Mesendoderm (in vitro differentiated cells): ENCODE results near the gene SHC3.
A peak's percentile ranks its signal among the peaks of the same experiment; 100 is the strongest.

Experiments
- DNase-seq: peaks from one replicate; pipeline ENCODE4 v3.0.0; 2013
- H2AK5ac ChIP-seq: 2 replicates; pipeline ENCODE4 v1.6.1; 2013; ENCODE audit warnings: low read length, inconsistent platforms
- H2BK120ac ChIP-seq: 2 replicates; pipeline ENCODE4 v1.6.1; 2013; ENCODE audit warnings: low read depth, mild to moderate bottlenecking, low read length, moderate library complexity, mixed read lengths
- H2BK15ac ChIP-seq: replicated peaks from 2 replicates; pipeline ENCODE4 v1.6.1; 2013; ENCODE audit warnings: low read depth, mild to moderate bottlenecking, moderate library complexity
- H2BK5ac ChIP-seq: 2 replicates; pipeline ENCODE4 v1.6.1; 2013; ENCODE audit warnings: low read length, inconsistent platforms
- H3K18ac ChIP-seq: 2 replicates; pipeline ENCODE4 v1.6.1; 2013; ENCODE audit warnings: mild to moderate bottlenecking, low read length, mixed read lengths
- H3K23ac ChIP-seq: one replicate; pipeline ENCODE4 v1.6.1; 2013; ENCODE audit warnings: low read length
- H3K27ac ChIP-seq: 2 replicates; pipeline ENCODE4 v1.5.1; 2013; ENCODE audit warnings: low read depth, mild to moderate bottlenecking, inconsistent platforms, low read length, moderate library complexity
- H3K27me3 ChIP-seq: 2 replicates; pipeline ENCODE4 v1.6.1; 2013; ENCODE audit warnings: low read length, control low read depth, mild to moderate bottlenecking, inconsistent platforms; ENCODE audit not compliant: insufficient read depth, poor library complexity
- H3K36me3 ChIP-seq: 2 replicates; pipeline ENCODE4 v1.6.1; 2013; ENCODE audit warnings: low read length, inconsistent platforms; ENCODE audit not compliant: control insufficient read depth, insufficient read depth
- H3K4ac ChIP-seq: one replicate; pipeline ENCODE4 v1.6.1; 2013; ENCODE audit warnings: low read depth, mild to moderate bottlenecking, low read length, moderate library complexity
- H3K4me1 ChIP-seq: 2 replicates; pipeline ENCODE4 v1.6.1; 2013; ENCODE audit warnings: low read depth, low read length, inconsistent platforms; ENCODE audit not compliant: control insufficient read depth
- H3K4me2 ChIP-seq: 2 replicates; pipeline ENCODE4 v1.6.1; 2013; ENCODE audit warnings: low read length
- H3K4me3 ChIP-seq: 2 replicates; pipeline ENCODE4 v1.5.1; 2013; ENCODE audit warnings: mild to moderate bottlenecking, low read length
- H3K56ac ChIP-seq: one replicate; pipeline ENCODE4 v1.6.1; 2013; ENCODE audit warnings: low read length
- H3K79me1 ChIP-seq: 2 replicates; pipeline ENCODE4 v1.6.1; 2013; ENCODE audit warnings: low read length, inconsistent platforms
- H3K79me2 ChIP-seq: 2 replicates; pipeline ENCODE4 v1.6.1; 2013; ENCODE audit warnings: mild to moderate bottlenecking, low read length; ENCODE audit not compliant: control insufficient read depth, insufficient read depth
- H3K9ac ChIP-seq: 2 replicates; pipeline ENCODE4 v1.6.1; 2013; ENCODE audit warnings: low read length, inconsistent platforms
- H4K5ac ChIP-seq: one replicate; pipeline ENCODE4 v1.6.1; 2013; ENCODE audit warnings: low read length
- H4K8ac ChIP-seq: one replicate; pipeline ENCODE4 v1.6.1; 2013; ENCODE audit warnings: low read depth, mild to moderate bottlenecking, control low read depth, low read length, moderate library complexity
- WGBS: extraction: QIAGEN DNeasy Blood & Tissue Kit; methylation state at CpG from one replicate; pipeline ENCODE4 v1.1.7; 2013; ENCODE audit warnings: low lambda C conversion rate, missing lambda C conversion rate; ENCODE audit not compliant: insufficient coverage; ENCODE audit errors: extremely low coverage; 5-methylcytosine and 5-hydroxymethylcytosine counted together

SHC3 gene

DNA sequence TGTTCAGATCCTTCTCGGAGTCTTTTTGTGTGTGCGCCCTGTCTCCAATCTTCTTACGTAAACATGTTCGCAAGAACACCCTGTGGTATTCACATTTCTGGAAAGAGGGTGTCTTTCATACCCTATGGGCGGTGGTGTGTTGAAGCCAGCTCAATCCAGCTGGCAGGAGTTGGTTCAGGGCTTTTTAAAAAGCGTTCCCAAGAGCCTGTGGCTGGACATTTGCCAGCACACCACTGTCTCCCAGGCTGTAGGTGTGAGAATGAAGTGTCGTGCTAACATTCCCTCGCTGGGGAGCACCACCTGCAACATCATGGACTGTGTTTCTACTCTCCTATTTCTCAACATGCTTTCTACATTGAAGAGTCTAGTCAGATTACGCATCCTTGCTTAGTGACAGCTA lies 135.6 kb downstream of the SHC3 start:
- Histone ChIP-seq H3K36me3 (no peaks in the 10 kb centered on the region), H3K79me1 (no peaks in the 10 kb centered on the region), H2BK120ac (no peak overlapping the region), H3K56ac (no peak overlapping the region), H3K18ac (no peak overlapping the region), H3K27me3 (no peaks in the 10 kb centered on the region), H3K27ac (no peak overlapping the region), H3K4ac (no peak overlapping the region), H3K4me2 (no peak overlapping the region), H4K5ac (no peak overlapping the region), H2BK5ac (no peak overlapping the region), H3K4me1 (no peaks in the 10 kb centered on the region), H2BK15ac (no peak overlapping the region), H3K9ac (no peak overlapping the region), H3K23ac (no peak overlapping the region), H3K79me2 (no peaks in the 10 kb centered on the region), H3K4me3 (no peak overlapping the region), H4K8ac (no peak overlapping the region), H2AK5ac (no peak overlapping the region)
- DNase-seq, result no peak
- WGBS, result no CpG with 5 or more reads among the region's 9 CpGs

DNA sequence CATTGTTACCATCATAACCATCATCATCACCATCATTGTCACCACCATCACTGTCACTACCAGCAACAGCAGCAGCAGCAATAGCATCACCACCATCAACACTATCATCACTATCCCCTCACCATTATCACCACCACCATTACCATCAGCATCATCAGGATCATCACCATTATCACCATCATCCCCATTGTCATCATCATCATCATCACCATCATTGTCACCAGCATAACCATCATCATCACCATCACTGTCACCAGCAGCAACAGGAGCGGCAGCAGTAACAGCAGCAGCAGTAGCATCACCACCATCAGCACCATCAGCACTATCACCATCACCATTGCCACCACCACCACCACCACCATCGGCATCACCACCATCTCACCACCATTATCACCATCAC lies 139.0 kb downstream of the SHC3 start:
- no CpG with 5 or more reads among the region's 2 CpGs for WGBS
- H2BK120ac ChIP-seq, result no peak overlapping the region

DNA sequence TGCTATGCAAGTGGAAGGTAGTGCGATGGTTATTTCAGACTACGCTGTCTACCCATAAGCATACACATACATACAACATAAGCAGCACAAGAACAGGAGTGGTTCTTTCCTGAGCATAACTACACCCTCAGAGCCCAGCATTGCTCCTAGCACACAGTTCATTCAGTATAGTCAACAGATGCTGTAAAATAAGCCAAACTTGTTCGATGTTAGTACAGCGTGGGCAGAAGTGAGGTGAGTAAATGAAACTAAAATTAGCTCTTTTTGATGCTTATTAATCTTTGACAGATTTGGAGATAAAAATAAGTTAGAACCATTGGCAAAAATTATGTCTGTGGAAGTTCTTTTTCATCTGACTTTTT lies 139.5 kb downstream of the SHC3 start:
- H3K27me3 ChIP-seq, result no peaks in the 10 kb centered on the region
- H2AK5ac ChIP-seq, result no peak overlapping the region
- H3K36me3 ChIP-seq, result no peaks in the 10 kb centered on the region
- no peaks in the 10 kb centered on the region for H3K79me1 ChIP-seq
- no peak for DNase-seq
- no peak overlapping the region for H3K18ac ChIP-seq
- no peak overlapping the region for H4K8ac ChIP-seq
- no peak overlapping the region for H2BK120ac ChIP-seq
- no peaks in the 10 kb centered on the region for H3K4me1 ChIP-seq
- H3K9ac ChIP-seq, result no peak overlapping the region
- H4K5ac ChIP-seq, result no peak overlapping the region
- H3K79me2 ChIP-seq, result no peaks in the 10 kb centered on the region
- H3K4me3 ChIP-seq, result no peak overlapping the region
- no peak overlapping the region for H3K4me2 ChIP-seq
- H3K27ac ChIP-seq, result no peak overlapping the region
- H3K4ac ChIP-seq, result no peak overlapping the region
- H3K23ac ChIP-seq, result no peak overlapping the region
- H2BK5ac ChIP-seq, result no peak overlapping the region
- no peak overlapping the region for H2BK15ac ChIP-seq
- no CpG with 5 or more reads among the region's 4 CpGs for WGBS
- no peak overlapping the region for H3K56ac ChIP-seq

More for the DNA sequence above, 139.0 kb downstream of the SHC3 start:
- no peak for DNase-seq
- H2AK5ac ChIP-seq, result no peak overlapping the region
- H3K4me1 ChIP-seq, result no peaks in the 10 kb centered on the region
- no peak overlapping the region for H2BK5ac ChIP-seq
- no peak overlapping the region for H3K18ac ChIP-seq
- H2BK15ac ChIP-seq, result no peak overlapping the region
- no peak overlapping the region for H3K4ac ChIP-seq
- H3K4me2 ChIP-seq, result no peak overlapping the region
- no peaks in the 10 kb centered on the region for H3K36me3 ChIP-seq
- H3K4me3 ChIP-seq, result no peak overlapping the region
- no peak overlapping the region for H3K27ac ChIP-seq
- no peak overlapping the region for H3K9ac ChIP-seq
- H3K56ac ChIP-seq, result no peak overlapping the region
- H3K23ac ChIP-seq, result peak overlapping the region; percentile 9
- H4K8ac ChIP-seq, result no peak overlapping the region
- no peaks in the 10 kb centered on the region for H3K27me3 ChIP-seq
- no peak overlapping the region for H4K5ac ChIP-seq
- no peaks in the 10 kb centered on the region for H3K79me2 ChIP-seq
- no peaks in the 10 kb centered on the region for H3K79me1 ChIP-seq

DNA sequence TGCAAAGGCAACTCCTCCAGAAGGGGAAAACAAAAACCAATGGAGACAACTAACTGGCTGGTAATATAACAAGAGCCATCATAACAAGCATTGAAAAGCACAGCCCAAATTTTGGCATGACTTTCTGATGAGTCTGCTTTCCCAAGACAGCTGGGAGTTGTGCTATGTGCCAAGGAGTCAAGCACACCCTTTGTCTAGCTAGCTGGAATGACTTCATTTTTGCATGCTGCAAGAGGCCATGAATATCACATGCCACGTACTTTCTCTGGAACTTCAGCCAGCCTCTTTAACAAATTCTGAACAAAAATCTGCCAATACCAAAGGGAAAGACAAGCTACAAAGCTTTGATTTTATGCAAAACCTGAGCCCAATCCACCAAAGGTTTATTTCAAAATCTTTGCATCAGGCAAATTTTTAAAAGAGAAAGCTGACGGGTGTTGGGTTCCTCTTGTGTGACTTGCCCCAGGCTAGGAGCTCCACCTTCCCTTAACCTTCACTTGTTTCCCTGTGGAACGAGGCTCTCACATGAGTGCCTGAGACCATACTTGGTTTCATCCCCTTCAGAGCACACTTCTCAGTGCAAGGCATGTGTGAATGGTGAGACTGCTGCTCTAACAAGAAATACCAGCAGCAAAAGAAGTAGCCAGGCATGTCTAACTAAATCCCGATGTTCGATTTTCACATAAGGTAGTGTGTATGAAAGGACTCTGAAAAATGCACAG lies 140.1 kb downstream of the SHC3 start:
- Histone ChIP-seq H3K79me1 (no peaks in the 10 kb centered on the region), H2BK5ac (no peak overlapping the region), H4K8ac (no peak overlapping the region), H2BK15ac (no peak overlapping the region), H3K4me3 (no peak overlapping the region), H3K18ac (no peak overlapping the region), H3K36me3 (no peaks in the 10 kb centered on the region), H2BK120ac (no peak overlapping the region), H3K27ac (no peak overlapping the region), H2AK5ac (no peak overlapping the region), H3K27me3 (no peaks in the 10 kb centered on the region), H3K56ac (no peak overlapping the region), H4K5ac (no peak overlapping the region), H3K9ac (no peak overlapping the region), H3K79me2 (no peaks in the 10 kb centered on the region), H3K4me2 (no peak overlapping the region), H3K4me1 (no peaks in the 10 kb centered on the region), H3K23ac (no peak overlapping the region), H3K4ac (no peak overlapping the region)
- DNase-seq, result no peak
- WGBS, result no CpG with 5 or more reads among the region's 5 CpGs

DNA sequence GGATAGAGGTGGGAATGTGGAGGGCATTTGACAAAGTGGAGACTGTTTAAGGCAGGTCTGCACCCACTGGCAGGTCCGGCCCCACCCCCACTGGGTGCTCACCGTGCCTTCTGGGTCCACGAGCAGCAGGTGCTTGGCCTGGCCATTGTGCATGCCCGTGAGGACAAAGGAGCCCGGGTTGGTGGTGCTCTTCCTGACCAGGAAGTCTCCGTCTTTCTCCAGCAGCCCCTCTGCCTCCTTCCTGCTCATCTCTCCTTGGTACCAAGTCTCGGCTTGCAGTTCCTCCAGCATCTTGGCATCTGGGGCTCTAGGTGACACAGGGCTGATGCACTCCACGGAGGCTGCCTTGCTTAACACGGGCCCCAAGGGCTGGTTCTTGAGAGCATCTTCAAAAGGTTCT lies 140.7 kb downstream of the SHC3 start:
- no peaks in the 10 kb centered on the region for H3K36me3 ChIP-seq
- no peak overlapping the region for H3K9ac ChIP-seq
- no peak overlapping the region for H3K27ac ChIP-seq

DNA sequence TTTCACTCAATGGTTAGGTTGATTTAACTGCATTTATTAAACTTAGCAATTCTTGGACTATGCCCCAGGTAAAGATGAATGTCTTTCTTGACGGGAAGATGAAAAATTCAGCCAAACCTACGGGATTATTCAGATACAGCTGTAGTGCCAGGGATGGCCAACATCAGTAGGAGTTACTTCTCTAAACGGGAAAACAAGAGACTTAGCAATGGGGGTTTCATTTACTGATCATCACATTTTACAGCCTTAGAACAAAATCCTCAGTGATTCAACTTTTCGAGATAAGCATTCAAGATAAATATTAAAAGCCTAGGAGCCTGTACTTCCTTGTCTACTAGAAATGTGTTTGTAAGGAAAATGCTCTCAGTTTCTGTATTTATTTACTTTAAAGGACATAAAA lies 141.3 kb downstream of the SHC3 start:
- H2BK15ac ChIP-seq, result no peak overlapping the region
- no peak overlapping the region for H3K23ac ChIP-seq
- H3K18ac ChIP-seq, result no peak overlapping the region
- H3K4me3 ChIP-seq, result no peak overlapping the region
- H2BK120ac ChIP-seq, result no peak overlapping the region
- no peaks in the 10 kb centered on the region for H3K79me2 ChIP-seq
- H3K9ac ChIP-seq, result no peak overlapping the region
- H4K5ac ChIP-seq, result no peak overlapping the region
- H3K4me2 ChIP-seq, result no peak overlapping the region
- no peak overlapping the region for H4K8ac ChIP-seq
- H3K79me1 ChIP-seq, result no peaks in the 10 kb centered on the region
- no peaks in the 10 kb centered on the region for H3K36me3 ChIP-seq
- no peak overlapping the region for H2BK5ac ChIP-seq
- H3K56ac ChIP-seq, result no peak overlapping the region
- WGBS, result no CpG with 5 or more reads among the region's 4 CpGs
- no peaks in the 10 kb centered on the region for H3K4me1 ChIP-seq
- H3K4ac ChIP-seq, result no peak overlapping the region
- H3K27me3 ChIP-seq, result no peaks in the 10 kb centered on the region
- no peak for DNase-seq
- no peak overlapping the region for H2AK5ac ChIP-seq
- H3K27ac ChIP-seq, result no peak overlapping the region

More for the DNA sequence above, 140.7 kb downstream of the SHC3 start:
- WGBS, result no CpG with 5 or more reads among the region's 9 CpGs
- Histone ChIP-seq H3K4ac (no peak overlapping the region), H2BK120ac (no peak overlapping the region), H3K27me3 (no peaks in the 10 kb centered on the region), H3K18ac (no peak overlapping the region), H4K5ac (no peak overlapping the region), H2AK5ac (no peak overlapping the region), H2BK5ac (no peak overlapping the region), H3K79me1 (no peaks in the 10 kb centered on the region), H3K4me3 (no peak overlapping the region), H2BK15ac (no peak overlapping the region), H3K56ac (no peak overlapping the region), H3K4me2 (no peak overlapping the region), H3K79me2 (no peaks in the 10 kb centered on the region), H4K8ac (no peak overlapping the region), H3K4me1 (no peaks in the 10 kb centered on the region), H3K23ac (no peak overlapping the region)
- DNase-seq, result no peak
